Ishikawa (cell line): ENCODE results near the gene TST.

Source experiments
- CEBPB ChIP-seq: IDR thresholded peaks from 2 replicates; pipeline ENCODE4 v1.6.1; 2012
- CREB1 ChIP-seq: IDR thresholded peaks from 2 replicates; pipeline ENCODE4 v1.6.1; 2012; ENCODE audit warnings: low read depth
- EGR1 ChIP-seq: IDR thresholded peaks from 2 replicates; pipeline ENCODE4 v1.6.1; 2012
- EP300 ChIP-seq: IDR thresholded peaks from 2 replicates; pipeline ENCODE4 v1.6.1; 2012; ENCODE audit warnings: borderline replicate concordance
- FOXM1 ChIP-seq: IDR thresholded peaks from 2 replicates; pipeline ENCODE4 v1.6.1; 2012; ENCODE audit warnings: low read depth, borderline replicate concordance
- MAX ChIP-seq: IDR thresholded peaks from 2 replicates; pipeline ENCODE4 v1.6.1; 2012
- NFIC ChIP-seq: IDR thresholded peaks from 2 replicates; pipeline ENCODE4 v1.6.1; 2012
- RAD21 ChIP-seq: IDR thresholded peaks from 2 replicates; pipeline ENCODE4 v1.6.1; 2012; ENCODE audit warnings: low read depth
- TAF1 ChIP-seq: IDR thresholded peaks from 2 replicates; pipeline ENCODE4 v1.6.1; 2012; ENCODE audit warnings: low read depth, mild to moderate bottlenecking
- TCF12 ChIP-seq: IDR thresholded peaks from 2 replicates; pipeline ENCODE4 v1.6.1; 2012; ENCODE audit warnings: low read depth
- YY1 ChIP-seq: IDR thresholded peaks from 2 replicates; pipeline ENCODE4 v1.6.1; 2012; ENCODE audit warnings: low read depth
- ZBTB7A ChIP-seq: IDR thresholded peaks from 2 replicates; pipeline ENCODE4 v1.6.1; 2012; ENCODE audit warnings: low read depth
- TF ChIP-seq, protein P1 (sequence below): IDR thresholded peaks from 2 replicates; pipeline ENCODE4 v1.6.1; 2012; ENCODE audit warnings: low read depth, mild to moderate bottlenecking
- TF ChIP-seq, protein P2 (sequence below): IDR thresholded peaks from 2 replicates; pipeline ENCODE4 v1.6.1; 2012

- TF ChIP-seq FOXM1 (no peak), EGR1 (no peak), TCF12 (no peak), YY1 (no peak), ZBTB7A (no peak), TAF1 (no peak), MAX (no peak), RAD21 (no peak), CREB1 (no peak), CEBPB (no peak), EP300 (no peak), NFIC (no peak)
- TF ChIP-seq, protein P1, sequence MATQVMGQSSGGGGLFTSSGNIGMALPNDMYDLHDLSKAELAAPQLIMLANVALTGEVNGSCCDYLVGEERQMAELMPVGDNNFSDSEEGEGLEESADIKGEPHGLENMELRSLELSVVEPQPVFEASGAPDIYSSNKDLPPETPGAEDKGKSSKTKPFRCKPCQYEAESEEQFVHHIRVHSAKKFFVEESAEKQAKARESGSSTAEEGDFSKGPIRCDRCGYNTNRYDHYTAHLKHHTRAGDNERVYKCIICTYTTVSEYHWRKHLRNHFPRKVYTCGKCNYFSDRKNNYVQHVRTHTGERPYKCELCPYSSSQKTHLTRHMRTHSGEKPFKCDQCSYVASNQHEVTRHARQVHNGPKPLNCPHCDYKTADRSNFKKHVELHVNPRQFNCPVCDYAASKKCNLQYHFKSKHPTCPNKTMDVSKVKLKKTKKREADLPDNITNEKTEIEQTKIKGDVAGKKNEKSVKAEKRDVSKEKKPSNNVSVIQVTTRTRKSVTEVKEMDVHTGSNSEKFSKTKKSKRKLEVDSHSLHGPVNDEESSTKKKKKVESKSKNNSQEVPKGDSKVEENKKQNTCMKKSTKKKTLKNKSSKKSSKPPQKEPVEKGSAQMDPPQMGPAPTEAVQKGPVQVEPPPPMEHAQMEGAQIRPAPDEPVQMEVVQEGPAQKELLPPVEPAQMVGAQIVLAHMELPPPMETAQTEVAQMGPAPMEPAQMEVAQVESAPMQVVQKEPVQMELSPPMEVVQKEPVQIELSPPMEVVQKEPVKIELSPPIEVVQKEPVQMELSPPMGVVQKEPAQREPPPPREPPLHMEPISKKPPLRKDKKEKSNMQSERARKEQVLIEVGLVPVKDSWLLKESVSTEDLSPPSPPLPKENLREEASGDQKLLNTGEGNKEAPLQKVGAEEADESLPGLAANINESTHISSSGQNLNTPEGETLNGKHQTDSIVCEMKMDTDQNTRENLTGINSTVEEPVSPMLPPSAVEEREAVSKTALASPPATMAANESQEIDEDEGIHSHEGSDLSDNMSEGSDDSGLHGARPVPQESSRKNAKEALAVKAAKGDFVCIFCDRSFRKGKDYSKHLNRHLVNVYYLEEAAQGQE, result no peak
- TF ChIP-seq, protein P2, sequence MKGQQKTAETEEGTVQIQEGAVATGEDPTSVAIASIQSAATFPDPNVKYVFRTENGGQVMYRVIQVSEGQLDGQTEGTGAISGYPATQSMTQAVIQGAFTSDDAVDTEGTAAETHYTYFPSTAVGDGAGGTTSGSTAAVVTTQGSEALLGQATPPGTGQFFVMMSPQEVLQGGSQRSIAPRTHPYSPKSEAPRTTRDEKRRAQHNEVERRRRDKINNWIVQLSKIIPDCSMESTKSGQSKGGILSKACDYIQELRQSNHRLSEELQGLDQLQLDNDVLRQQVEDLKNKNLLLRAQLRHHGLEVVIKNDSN, result no peak
Observed at GRCh38 chr22:36979016-36979910, 40.0 kb downstream of the TST start.
